Measurements from ENCODE around the gene CXCL10.
"Not testable (repeated sequence)": the region's sequence is repeated elsewhere in the genome, so short reads cannot be mapped to it uniquely, and the experiment has no call there.

DNA sequence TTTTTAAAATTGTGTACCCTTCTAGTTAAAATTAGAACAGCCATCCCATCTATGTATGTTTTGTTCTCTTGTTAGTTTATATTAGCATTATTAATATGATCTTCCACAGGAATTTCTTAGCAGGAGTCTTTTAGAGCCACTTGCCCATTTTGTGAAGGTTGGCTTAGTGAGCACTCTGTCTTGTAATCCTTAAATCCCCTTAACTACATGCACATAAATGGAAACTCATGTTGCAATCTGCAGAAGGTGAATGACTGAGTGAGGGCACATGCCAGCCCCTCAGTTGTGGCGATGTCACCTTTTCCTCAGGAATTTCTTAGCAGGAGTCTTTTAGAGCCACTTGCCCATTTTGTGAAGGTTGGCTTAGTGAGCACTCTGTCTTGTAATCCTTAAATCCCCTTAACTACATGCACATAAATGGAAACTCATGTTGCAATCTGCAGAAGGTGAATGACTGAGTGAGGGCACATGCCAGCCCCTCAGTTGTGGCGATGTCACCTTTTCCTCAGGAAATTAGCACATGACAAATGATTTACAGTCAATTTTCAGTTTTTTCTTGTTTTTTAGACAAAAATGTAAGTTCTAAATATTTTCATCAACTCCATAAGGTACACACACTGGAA lies 24.7 kb downstream of the CXCL10 start:
- TF ChIP-seq, protein P1, sequence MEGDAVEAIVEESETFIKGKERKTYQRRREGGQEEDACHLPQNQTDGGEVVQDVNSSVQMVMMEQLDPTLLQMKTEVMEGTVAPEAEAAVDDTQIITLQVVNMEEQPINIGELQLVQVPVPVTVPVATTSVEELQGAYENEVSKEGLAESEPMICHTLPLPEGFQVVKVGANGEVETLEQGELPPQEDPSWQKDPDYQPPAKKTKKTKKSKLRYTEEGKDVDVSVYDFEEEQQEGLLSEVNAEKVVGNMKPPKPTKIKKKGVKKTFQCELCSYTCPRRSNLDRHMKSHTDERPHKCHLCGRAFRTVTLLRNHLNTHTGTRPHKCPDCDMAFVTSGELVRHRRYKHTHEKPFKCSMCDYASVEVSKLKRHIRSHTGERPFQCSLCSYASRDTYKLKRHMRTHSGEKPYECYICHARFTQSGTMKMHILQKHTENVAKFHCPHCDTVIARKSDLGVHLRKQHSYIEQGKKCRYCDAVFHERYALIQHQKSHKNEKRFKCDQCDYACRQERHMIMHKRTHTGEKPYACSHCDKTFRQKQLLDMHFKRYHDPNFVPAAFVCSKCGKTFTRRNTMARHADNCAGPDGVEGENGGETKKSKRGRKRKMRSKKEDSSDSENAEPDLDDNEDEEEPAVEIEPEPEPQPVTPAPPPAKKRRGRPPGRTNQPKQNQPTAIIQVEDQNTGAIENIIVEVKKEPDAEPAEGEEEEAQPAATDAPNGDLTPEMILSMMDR (IDR thresholded peaks at IDR 0.05 in 2 of 3, conservative IDR thresholded peaks at IDR 0.05 in 1 of 3; ENCODE audit: control insufficient read depth in 2 of 3, extremely low read depth in 1 of 3, insufficient read depth in 1 of 3, low read depth in 3 of 3, low read length in 3 of 3) = not testable (repeated sequence)
- not testable (repeated sequence) for TF ChIP-seq KDM1A (IDR thresholded peaks at IDR 0.05; ENCODE audit: borderline replicate concordance); BHLHE40 (IDR thresholded peaks at IDR 0.05; ENCODE audit: borderline replicate concordance in 1 of 2, low read depth in 2 of 2, low read length in 1 of 2)
- TF ChIP-seq, protein P2, sequence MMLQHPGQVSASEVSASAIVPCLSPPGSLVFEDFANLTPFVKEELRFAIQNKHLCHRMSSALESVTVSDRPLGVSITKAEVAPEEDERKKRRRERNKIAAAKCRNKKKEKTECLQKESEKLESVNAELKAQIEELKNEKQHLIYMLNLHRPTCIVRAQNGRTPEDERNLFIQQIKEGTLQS (IDR thresholded peaks at IDR 0.05; ENCODE audit: borderline replicate concordance, extremely low read depth, low read depth, low read length) = not testable (repeated sequence)

Data from GM12878 (cell line).